PC-3 (cell line): ENCODE data around the gene TSHZ2.

ENCODE experiments used
- CTCF ChIP-seq: fragments of 300-600 bp; sonication (generic); conservative IDR thresholded peaks from 2 replicates; pipeline ENCODE4 v1.5.1; 2017; ENCODE audit warnings: antibody characterized with exemption, low read depth, mild to moderate bottlenecking, low read length
- EZH2 ChIP-seq: fragments of 300-600 bp; sonication (generic); IDR thresholded peaks from one replicate; pipeline ENCODE4 v1.6.1; 2017; ENCODE audit warnings: antibody characterized with exemption, mild to moderate bottlenecking, low read length; ENCODE audit not compliant: unreplicated experiment
- EZH2phosphoT487 ChIP-seq: fragments of 300-600 bp; sonication (generic); IDR thresholded peaks from 2 replicates; pipeline ENCODE4 v1.6.1; 2018; ENCODE audit warnings: mild to moderate bottlenecking, antibody characterized with exemption, low read length, borderline replicate concordance

- TF ChIP-seq EZH2phosphoT487 (no peak), CTCF (no peak), EZH2 (no peak)
Observed at GRCh38 chr20:53133125-53133524, 161.0 kb downstream of the TSHZ2 start.
